GM10248 (cell line): Measurements from ENCODE around the gene COPG1.

Source experiments
- CTCF ChIA-PET: fragments of 300-600 bp; sonication (Branson Sonifier 250); formaldehyde crosslinking; extraction: SDS; loops from one replicate; lab custom pipeline; 2021; ENCODE audit warnings: antibody characterized with exemption; lab: Yijun Ruan, JAX
- POLR2A ChIA-PET: fragments of 350-650 bp; sonication (Branson Sonifier 250); formaldehyde crosslinking; extraction: SDS; loops from one replicate; lab custom pipeline; 2020; ENCODE audit warnings: antibody characterized with exemption; lab: Yijun Ruan, JAX
- DNase-seq: peaks from one replicate; pipeline ENCODE4 v3.0.0; 2012; ENCODE audit errors: extremely low spot score
- TF ChIP-seq, protein P1 (sequence below): IDR thresholded peaks from 2 replicates; pipeline ENCODE4 v1.5.1; 2012; ENCODE audit warnings: mild to moderate bottlenecking, low read depth; ENCODE audit errors: extremely low read depth, missing control alignments, control extremely low read depth

The COPG1 gene

DNA sequence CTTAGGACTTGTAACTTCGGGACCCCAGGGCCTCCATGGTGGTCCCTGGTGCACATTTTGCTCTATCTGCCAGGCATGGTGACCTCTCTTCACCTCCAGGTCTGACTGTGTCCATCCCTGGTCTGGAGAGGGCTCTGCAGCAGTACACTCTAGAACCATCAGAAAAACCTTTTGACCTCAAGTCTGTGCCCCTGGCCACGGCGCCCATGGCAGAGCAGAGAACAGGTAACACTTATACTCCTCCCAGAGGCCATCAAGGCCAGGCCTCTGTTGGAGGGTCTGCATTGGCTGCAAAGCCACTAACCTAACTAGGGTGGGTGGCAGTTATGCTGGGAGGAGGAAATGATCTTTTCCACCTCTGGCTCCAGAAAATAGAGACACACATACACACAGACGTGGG, 19.0 kb downstream of the COPG1 start:
- no peak for DNase-seq
- TF ChIP-seq, protein P1, sequence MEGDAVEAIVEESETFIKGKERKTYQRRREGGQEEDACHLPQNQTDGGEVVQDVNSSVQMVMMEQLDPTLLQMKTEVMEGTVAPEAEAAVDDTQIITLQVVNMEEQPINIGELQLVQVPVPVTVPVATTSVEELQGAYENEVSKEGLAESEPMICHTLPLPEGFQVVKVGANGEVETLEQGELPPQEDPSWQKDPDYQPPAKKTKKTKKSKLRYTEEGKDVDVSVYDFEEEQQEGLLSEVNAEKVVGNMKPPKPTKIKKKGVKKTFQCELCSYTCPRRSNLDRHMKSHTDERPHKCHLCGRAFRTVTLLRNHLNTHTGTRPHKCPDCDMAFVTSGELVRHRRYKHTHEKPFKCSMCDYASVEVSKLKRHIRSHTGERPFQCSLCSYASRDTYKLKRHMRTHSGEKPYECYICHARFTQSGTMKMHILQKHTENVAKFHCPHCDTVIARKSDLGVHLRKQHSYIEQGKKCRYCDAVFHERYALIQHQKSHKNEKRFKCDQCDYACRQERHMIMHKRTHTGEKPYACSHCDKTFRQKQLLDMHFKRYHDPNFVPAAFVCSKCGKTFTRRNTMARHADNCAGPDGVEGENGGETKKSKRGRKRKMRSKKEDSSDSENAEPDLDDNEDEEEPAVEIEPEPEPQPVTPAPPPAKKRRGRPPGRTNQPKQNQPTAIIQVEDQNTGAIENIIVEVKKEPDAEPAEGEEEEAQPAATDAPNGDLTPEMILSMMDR = no peak
- ChIA-PET POLR2A (interaction anchor here (0.6 kb wide), 1 partner anchor 38 kb away, joined by 5 read pairs; no protein-coding TSS in a partner anchor), CTCF (interaction anchor here (1.2 kb wide), 1 partner anchor 15 kb away, joined by 3 read pairs; no protein-coding TSS in a partner anchor)

DNA sequence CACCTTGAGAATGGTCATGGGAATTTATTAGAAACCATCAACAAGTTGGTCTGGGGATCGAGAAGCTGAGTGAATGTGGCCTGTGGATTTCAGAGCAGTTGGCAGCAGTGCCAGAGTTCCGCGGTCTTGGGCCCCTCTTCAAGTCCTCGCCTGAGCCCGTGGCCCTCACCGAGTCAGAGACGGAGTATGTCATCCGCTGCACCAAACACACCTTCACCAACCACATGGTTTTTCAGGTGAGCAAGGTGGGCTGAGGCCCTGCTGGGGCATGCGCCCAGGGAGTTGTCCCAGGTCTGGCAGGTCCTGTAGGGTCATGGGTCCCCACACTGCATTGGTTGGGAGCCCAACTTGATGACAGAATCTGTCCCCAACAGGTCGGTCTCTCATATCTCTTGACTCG, 22.3 kb downstream of the COPG1 start:
- no peak for DNase-seq
- TF ChIP-seq, protein P1 = no peak
- ChIA-PET POLR2A (interaction anchor here (1.0 to 1.4 kb wide), 2 partner anchors 11 to 16 kb away, joined by 4 to 5 read pairs; no protein-coding TSS in a partner anchor), CTCF (interaction anchor here (1.0 to 1.8 kb wide), 5 partner anchors 8 to 654 kb away, joined by 3 to 4 read pairs (median 4); partner anchors contain the start of gene COPG1)

DNA sequence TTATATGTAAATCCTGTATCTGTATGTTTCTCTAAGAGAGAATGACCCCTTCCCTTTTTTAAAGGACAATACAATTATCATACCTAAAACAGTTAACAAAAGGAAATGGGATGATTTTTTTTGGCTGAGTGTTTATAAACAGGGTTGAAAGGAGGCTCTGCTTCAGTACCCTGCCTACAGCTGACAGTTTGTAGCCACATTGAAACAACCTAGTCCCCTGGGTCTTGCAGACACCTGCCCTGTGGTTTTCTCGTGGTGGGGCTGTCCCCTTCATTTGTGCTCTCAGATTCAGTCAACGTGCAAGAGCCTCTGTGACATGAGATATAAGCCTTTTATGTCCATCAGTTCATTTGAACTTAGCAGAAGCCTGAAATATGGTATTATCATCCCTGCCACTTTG, 27.0 kb downstream of the COPG1 start:
- ChIA-PET CTCF (interaction anchor here (1.0 to 1.4 kb wide), 5 partner anchors 12 to 40 kb away, joined by 3 to 5 read pairs (median 3); a partner anchor contains a TSS), POLR2A (interaction anchor here (0.7 to 1.3 kb wide), 3 partner anchors 22 to 40 kb away, joined by 3 read pairs; a partner anchor contains a TSS)
- TF ChIP-seq, protein P1 = no peak
- peak; percentile 83 for DNase-seq

DNA sequence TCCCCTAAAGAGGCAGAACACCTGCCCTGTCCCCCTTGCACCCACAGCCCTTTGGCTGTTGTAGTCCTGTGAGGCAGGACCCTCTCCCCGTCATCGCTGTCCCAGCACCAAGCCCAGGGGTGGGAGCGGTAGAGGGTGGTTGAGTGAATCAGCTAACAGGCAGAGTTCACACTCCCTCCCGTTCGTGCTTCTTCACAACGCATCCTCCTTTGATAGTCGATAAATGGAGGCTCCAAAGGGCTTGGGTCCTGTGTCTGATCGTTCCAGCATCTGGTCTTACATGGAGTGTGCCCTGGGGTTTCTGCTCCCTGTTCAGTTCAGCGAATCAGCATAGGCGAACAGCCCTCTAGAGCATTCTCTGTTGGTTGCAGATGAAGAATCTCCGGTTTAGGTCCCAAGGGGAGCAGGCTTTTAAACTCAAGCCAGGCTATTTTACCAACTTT, 28.4 kb downstream of the COPG1 start:
- CTCF ChIA-PET = interaction anchor here (0.9 to 1.4 kb wide), 5 partner anchors 11 to 40 kb away, joined by 3 to 4 read pairs (median 3); no protein-coding TSS in a partner anchor
- TF ChIP-seq, protein P1 = no peak
- no peak for DNase-seq
- POLR2A ChIA-PET = interaction anchor here (0.6 to 3.3 kb wide), 2 partner anchors 35 to 409 kb away, joined by 3 to 13 read pairs; no protein-coding TSS in a partner anchor

DNA sequence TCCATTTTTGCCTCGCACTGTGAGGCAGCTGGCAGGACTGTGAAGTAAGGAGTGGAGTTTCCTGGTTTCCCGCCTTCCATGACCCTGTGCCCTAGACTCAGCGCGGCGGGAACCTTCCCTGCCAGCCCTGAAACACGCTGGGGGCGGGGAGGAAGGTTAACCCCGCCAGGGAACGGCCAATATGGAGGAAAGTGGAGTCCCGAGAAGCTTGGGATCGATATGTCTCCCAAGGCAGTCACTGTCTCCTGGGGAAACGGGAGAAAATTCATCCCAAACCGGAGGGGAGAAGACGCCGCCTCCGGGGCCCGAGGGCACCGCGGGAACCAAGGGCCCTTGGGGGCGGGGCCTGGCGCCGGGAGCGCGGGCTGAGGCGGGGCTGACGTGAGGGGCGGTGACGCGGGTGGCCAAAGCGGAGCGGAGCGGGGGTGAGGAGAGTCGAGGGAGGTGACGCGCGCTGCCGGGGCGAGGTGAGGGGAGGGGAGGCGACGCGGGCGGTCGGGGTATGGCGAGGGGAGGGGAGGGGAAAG, 29.1 kb downstream of the COPG1 start, which contains the start of gene HMCES:
Gene HMCES, plus strand, starts transcription at position 432 of the 527 bp plus-strand sequence. CDS start 863 bp downstream, outside the sequence.
- CTCF ChIA-PET = interaction anchor here (0.9 to 1.3 kb wide), 4 partner anchors 13 to 36 kb away, joined by 3 to 4 read pairs (median 4); no protein-coding TSS in a partner anchor

More for the DNA sequence above, 29.1 kb downstream of the COPG1 start, which contains the start of gene HMCES:
- POLR2A ChIA-PET = interaction anchor here (0.6 to 3.3 kb wide), 4 partner anchors 26 to 146 kb away, joined by 3 to 13 read pairs (median 10); a partner anchor contains a TSS
- peak; percentile 92 for DNase-seq
- TF ChIP-seq, protein P1 = no peak
